Measurements from ENCODE around the gene KRTAP10-1. TPM values are rescaled to one million over a fixed set of nuclear protein-coding genes. Genes with fewer than 3 reads are reported as not detected.

KRTAP10-1 gene
- total and polyA plus RNA-seq, 2 of the 13 experiments (the other 11 are each of a cell fraction or from before 2014, with no cell fraction given), result not detected

DNA sequence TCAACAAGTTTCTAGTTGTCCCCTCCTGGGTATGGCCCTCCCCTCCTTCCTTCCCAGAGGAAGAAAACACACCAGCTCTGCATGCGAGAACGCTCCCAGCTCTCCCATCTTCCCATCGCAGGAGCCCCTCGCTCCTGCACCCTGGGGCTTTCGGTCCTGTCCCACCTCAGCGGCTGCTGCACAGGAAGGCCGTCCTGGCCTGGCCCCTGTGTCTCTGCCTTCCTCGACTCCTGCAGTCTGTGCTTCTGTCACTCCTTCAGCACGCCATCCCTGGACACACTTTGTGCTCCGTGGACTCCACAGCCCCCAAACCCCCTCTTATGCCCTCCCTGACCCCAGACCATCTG, 23.2 kb downstream of the KRTAP10-1 start (continued):
- TF ChIP-seq ATF4 (CRISPR knock-in tag; IDR thresholded peaks at IDR 0.05), result no peak

- WGBS (ENCODE audit: low lambda C conversion rate), result 100% methylated on average over 1 of the region's 13 CpGs
- ChIA-PET POLR2A (interaction anchor here (1.3 to 3.8 kb wide), 4 partner anchors 10 to 357 kb away, joined by 4 to 49 read pairs (median 7); partner anchors contain the start of gene PTTG1IP), CTCF (ENCODE audit: low intra/inter-chr PET ratio, low total read pairs) (no interaction called here)
- Histone ChIP-seq H3K4me1 (ENCODE audit: insufficient read depth, low read length) (peaks cover 47% of the 10 kb centered on the region), H3K27ac (ENCODE audit: extremely low read length, insufficient read depth, low read length) (no peak overlapping the region), H3K9me3 (ENCODE audit: low read length) (no peaks in the 10 kb centered on the region), H3K4me3 (replicated peaks in 1 of 3; ENCODE audit: insufficient read depth in 1 of 3, low read depth in 2 of 3, low read length in 3 of 3) (no peak overlapping the region), H3K36me3 (replicated peaks in 1 of 2; ENCODE audit: control insufficient read depth in 1 of 2, insufficient read depth in 2 of 2, low read length in 2 of 2) (peaks cover 2 to 3% of the 10 kb centered on the region in 2 experiments; a peak in 3 of 5 replicates), H3K79me2 (ENCODE audit: insufficient read depth, low read length) (no peaks in the 10 kb centered on the region), H3K9ac (ENCODE audit: insufficient read depth, low read depth, low read length) (no peak overlapping the region), H4K20me1 (ENCODE audit: insufficient read depth, low read length) (no peaks in the 10 kb centered on the region), H3K4me2 (ENCODE audit: low read depth, low read length) (no peak overlapping the region), H2AFZ (ENCODE audit: low read length) (no peak overlapping the region), H3K27me3 (ENCODE audit: control insufficient read depth in 1 of 2, insufficient read depth in 2 of 2, low read length in 2 of 2) (no peaks in the 10 kb centered on the region)
- intact Hi-C loops (cut with micrococcal nuclease; ENCODE audit: unreplicated experiment), result no loop called here
- in situ Hi-C loops (cut with HindIII; ENCODE audit: extremely low pct_ligation_motif_present, low pct_unique_long_range_greater_than_20kb), result no loop called here
- DNase-seq (ENCODE audit: low spot score) (no peak), ATAC-seq (no peak), FAIRE-seq (no peak)
- BruUV-seq (replicated peaks), result no TSS peak
- TF ChIP-seq HNRNPL (IDR thresholded peaks at IDR 0.05; ENCODE audit: low read depth, low read length), result 0 out of 2 replicates have a peak, but pooled peaks have one; percentile 35
- no peak for TF ChIP-seq ZNF253 (CRISPR knock-in tag; IDR thresholded peaks at IDR 0.05; ENCODE audit: borderline replicate concordance)
- TF ChIP-seq, protein P1, sequence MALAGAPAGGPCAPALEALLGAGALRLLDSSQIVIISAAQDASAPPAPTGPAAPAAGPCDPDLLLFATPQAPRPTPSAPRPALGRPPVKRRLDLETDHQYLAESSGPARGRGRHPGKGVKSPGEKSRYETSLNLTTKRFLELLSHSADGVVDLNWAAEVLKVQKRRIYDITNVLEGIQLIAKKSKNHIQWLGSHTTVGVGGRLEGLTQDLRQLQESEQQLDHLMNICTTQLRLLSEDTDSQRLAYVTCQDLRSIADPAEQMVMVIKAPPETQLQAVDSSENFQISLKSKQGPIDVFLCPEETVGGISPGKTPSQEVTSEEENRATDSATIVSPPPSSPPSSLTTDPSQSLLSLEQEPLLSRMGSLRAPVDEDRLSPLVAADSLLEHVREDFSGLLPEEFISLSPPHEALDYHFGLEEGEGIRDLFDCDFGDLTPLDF (CRISPR knock-in tag; IDR thresholded peaks at IDR 0.05), result no peak
- TF ChIP-seq CEBPZ (IDR thresholded peaks at IDR 0.05; ENCODE audit: low read length), result no peak
- TF ChIP-seq YY1 (IDR thresholded peaks at IDR 0.05; ENCODE audit: insufficient read depth, insufficient replicate concordance, low read depth, low read length), result no peak
- no peak for TF ChIP-seq NCOA1 (CRISPR knock-in tag; IDR thresholded peaks at IDR 0.05)
- no peak for TF ChIP-seq ZNF124 (CRISPR knock-in tag; IDR thresholded peaks at IDR 0.05)
- TF ChIP-seq AGO2 (optimal IDR thresholded peaks at IDR 0.05; ENCODE audit: low read depth, low read length), result peak; percentile 80
- TF ChIP-seq ZNF24 (IDR thresholded peaks at IDR 0.05), result no peak
- no peak for TF ChIP-seq ISL2 (CRISPR knock-in tag; IDR thresholded peaks at IDR 0.05)
- no peak for TF ChIP-seq GMEB1 (CRISPR knock-in tag; IDR thresholded peaks at IDR 0.05; ENCODE audit: borderline replicate concordance)
- TF ChIP-seq, protein P2, sequence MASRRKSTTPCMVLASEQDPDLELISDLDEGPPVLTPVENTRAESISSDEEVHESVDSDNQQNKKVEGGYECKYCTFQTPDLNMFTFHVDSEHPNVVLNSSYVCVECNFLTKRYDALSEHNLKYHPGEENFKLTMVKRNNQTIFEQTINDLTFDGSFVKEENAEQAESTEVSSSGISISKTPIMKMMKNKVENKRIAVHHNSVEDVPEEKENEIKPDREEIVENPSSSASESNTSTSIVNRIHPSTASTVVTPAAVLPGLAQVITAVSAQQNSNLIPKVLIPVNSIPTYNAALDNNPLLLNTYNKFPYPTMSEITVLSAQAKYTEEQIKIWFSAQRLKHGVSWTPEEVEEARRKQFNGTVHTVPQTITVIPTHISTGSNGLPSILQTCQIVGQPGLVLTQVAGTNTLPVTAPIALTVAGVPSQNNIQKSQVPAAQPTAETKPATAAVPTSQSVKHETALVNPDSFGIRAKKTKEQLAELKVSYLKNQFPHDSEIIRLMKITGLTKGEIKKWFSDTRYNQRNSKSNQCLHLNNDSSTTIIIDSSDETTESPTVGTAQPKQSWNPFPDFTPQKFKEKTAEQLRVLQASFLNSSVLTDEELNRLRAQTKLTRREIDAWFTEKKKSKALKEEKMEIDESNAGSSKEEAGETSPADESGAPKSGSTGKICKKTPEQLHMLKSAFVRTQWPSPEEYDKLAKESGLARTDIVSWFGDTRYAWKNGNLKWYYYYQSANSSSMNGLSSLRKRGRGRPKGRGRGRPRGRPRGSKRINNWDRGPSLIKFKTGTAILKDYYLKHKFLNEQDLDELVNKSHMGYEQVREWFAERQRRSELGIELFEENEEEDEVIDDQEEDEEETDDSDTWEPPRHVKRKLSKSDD (CRISPR knock-in tag; IDR thresholded peaks at IDR 0.05; ENCODE audit: low read depth), result no peak
Measured at GRCh38 chr21:44516342-44516741, 23.7 kb downstream of the KRTAP10-1 start.

Data from HepG2 (cell line).